ENCODE measurements around the gene USP10.

DNA sequence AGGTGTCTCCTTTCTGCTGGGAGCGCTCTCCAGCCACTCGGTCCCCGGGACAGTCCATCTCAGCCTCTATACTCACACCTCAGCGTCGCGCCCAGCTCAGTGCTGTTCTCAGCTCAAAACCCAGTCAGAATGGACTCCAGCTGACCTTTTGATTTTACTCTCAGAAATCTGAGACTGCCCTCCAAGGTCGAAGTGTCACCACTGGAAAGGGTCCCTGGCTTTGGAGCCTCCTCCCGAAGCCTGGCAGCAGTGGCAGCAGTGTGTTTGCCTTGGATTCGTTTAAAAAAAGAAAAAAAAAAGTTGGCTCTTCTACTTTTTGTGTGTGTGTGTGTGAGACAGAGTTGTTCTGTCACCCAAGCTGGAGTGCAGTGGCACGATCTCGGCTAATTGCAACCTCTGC lies 41.1 kb upstream of the USP10 start:
- TF ChIP-seq, protein P1, sequence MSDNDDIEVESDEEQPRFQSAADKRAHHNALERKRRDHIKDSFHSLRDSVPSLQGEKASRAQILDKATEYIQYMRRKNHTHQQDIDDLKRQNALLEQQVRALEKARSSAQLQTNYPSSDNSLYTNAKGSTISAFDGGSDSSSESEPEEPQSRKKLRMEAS (IDR thresholded peaks at IDR 0.05; ENCODE audit: insufficient read depth, insufficient read length) = no peak
- TF ChIP-seq, protein P2, sequence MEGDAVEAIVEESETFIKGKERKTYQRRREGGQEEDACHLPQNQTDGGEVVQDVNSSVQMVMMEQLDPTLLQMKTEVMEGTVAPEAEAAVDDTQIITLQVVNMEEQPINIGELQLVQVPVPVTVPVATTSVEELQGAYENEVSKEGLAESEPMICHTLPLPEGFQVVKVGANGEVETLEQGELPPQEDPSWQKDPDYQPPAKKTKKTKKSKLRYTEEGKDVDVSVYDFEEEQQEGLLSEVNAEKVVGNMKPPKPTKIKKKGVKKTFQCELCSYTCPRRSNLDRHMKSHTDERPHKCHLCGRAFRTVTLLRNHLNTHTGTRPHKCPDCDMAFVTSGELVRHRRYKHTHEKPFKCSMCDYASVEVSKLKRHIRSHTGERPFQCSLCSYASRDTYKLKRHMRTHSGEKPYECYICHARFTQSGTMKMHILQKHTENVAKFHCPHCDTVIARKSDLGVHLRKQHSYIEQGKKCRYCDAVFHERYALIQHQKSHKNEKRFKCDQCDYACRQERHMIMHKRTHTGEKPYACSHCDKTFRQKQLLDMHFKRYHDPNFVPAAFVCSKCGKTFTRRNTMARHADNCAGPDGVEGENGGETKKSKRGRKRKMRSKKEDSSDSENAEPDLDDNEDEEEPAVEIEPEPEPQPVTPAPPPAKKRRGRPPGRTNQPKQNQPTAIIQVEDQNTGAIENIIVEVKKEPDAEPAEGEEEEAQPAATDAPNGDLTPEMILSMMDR (IDR thresholded peaks at IDR 0.05; ENCODE audit: extremely low read depth in 1 of 2, insufficient read depth in 1 of 2, low read depth in 1 of 2, low read length in 2 of 2) = no peak
- TF ChIP-seq EZH2 (IDR thresholded peaks at IDR 0.05; ENCODE audit: borderline replicate concordance, low read depth, low read length, severe bottlenecking) = no peak
- no peak for TF ChIP-seq POLR2A (IDR thresholded peaks at IDR 0.05; ENCODE audit: low read depth, low read length)
- TF ChIP-seq POLR2AphosphoS5 (IDR thresholded peaks at IDR 0.05; ENCODE audit: insufficient read depth, low read depth, low read length) = no peak
- TF ChIP-seq FOS (IDR thresholded peaks at IDR 0.05; ENCODE audit: borderline replicate concordance, insufficient read depth, low read length) = no peak
- no peak for TF ChIP-seq JUN (IDR thresholded peaks at IDR 0.05; ENCODE audit: borderline replicate concordance, insufficient read depth, insufficient read length, low read depth)
- no peak for TF ChIP-seq GATA2 (IDR thresholded peaks at IDR 0.05; ENCODE audit: insufficient read depth, insufficient read length, low read depth, low read length)

All from endothelial cell of umbilical vein (primary cell).